Activated CD4-positive, alpha-beta memory T cell treated with anti-CD3 and anti-CD28 coated beads for 36 hours (primary cell): ENCODE measurements around the gene DEXI. TPM values are rescaled to one million over a fixed set of nuclear protein-coding genes. Genes with fewer than 3 reads are reported as not detected.

Experiments used
- CTCF ChIA-PET: fragments of 350-600 bp; sonication (Branson Sonifier 250); formaldehyde crosslinking; loops from one replicate; lab custom pipeline; 2021; ENCODE audit warnings: antibody characterized with exemption, inconsistent platforms; lab: Charles Lee
- POLR2A ChIA-PET: fragments of 350-600 bp; sonication (Branson Sonifier 250); formaldehyde crosslinking; loops from one replicate; lab custom pipeline; 2021; ENCODE audit warnings: antibody characterized with exemption; lab: Charles Lee
- DNase-seq: peaks from one replicate; pipeline ENCODE4 v3.0.0-alpha.2; 2020
- H3K27ac Mint-ChIP-seq: one replicate; pipeline ENCODE4 v1.8.0; 2021; ENCODE audit warnings: mixed read lengths
- H3K27me3 Mint-ChIP-seq: one replicate; pipeline ENCODE4 v1.8.0; 2021; ENCODE audit warnings: mixed read lengths
- H3K36me3 Mint-ChIP-seq: one replicate; pipeline ENCODE4 v1.8.0; 2021; ENCODE audit warnings: mixed read lengths
- H3K4me1 Mint-ChIP-seq: one replicate; pipeline ENCODE4 v1.8.0; 2021; ENCODE audit warnings: low read depth, mixed read lengths
- H3K4me3 Mint-ChIP-seq: one replicate; pipeline ENCODE4 v1.8.0; 2021; ENCODE audit warnings: mild to moderate bottlenecking, mixed read lengths
- H3K9me3 Mint-ChIP-seq: one replicate; pipeline ENCODE4 v1.8.0; 2021; ENCODE audit warnings: mixed read lengths
- intact Hi-C: fragments of 100-400 bp; cut with micrococcal nuclease; formaldehyde crosslinking; loops from one replicate; pipeline ENCODE4 v1.15.1; 2023
- total RNA-seq, 2 experiments: library from RNA; stranded (reverse); gene quantifications; one replicate each; pipeline ENCODE4 v1.2.3, GENCODE V29; 2021

Gene DEXI
- total RNA-seq, 2 experiments from 2014 or later: 35.1 to 38.2 TPM

- Mint-ChIP-seq H3K27ac (no peak overlapping the region), H3K4me1 (peaks cover 29% of the 10 kb centered on the region), H3K4me3 (no peak overlapping the region), H3K36me3 (no peaks in the 10 kb centered on the region), H3K27me3 (peaks cover 30% of the 10 kb centered on the region), H3K9me3 (no peaks in the 10 kb centered on the region)
- no peak for DNase-seq
- intact Hi-C loops: no loop called here
- POLR2A ChIA-PET: no interaction called here
- CTCF ChIA-PET: interaction anchor here (1.8 kb wide), 1 partner anchor 35 kb away, joined by 4 read pairs; no protein-coding TSS in a partner anchor
Observed at GRCh38 chr16:10883004-10883403, 59.3 kb downstream of the DEXI start.

GRCh38 chr16:10881479-10882030 is 60.7 kb downstream of the DEXI start:
- CTCF ChIA-PET: interaction anchor here (1.3 to 1.6 kb wide), 2 partner anchors 10 to 37 kb away, joined by 4 to 7 read pairs; no protein-coding TSS in a partner anchor
- intact Hi-C loops: loop anchor here (1.0 kb wide), 1 partner anchor 10 kb away; no protein-coding TSS in a partner anchor
- H3K27ac Mint-ChIP-seq: no peak overlapping the region
- no peak overlapping the region for H3K4me3 Mint-ChIP-seq
- peaks cover 42% of the 10 kb centered on the region for H3K27me3 Mint-ChIP-seq
- DNase-seq: no peak
- POLR2A ChIA-PET: interaction anchor here (1.7 kb wide), 1 partner anchor 11 kb away, joined by 9 read pairs; no protein-coding TSS in a partner anchor
- H3K36me3 Mint-ChIP-seq: no peaks in the 10 kb centered on the region
- H3K4me1 Mint-ChIP-seq: peaks cover 44% of the 10 kb centered on the region
- H3K9me3 Mint-ChIP-seq: no peaks in the 10 kb centered on the region

GRCh38 chr16:10880594-10881452 is 61.4 kb downstream of the DEXI start:
- Mint-ChIP-seq H3K4me1 (peaks cover 50% of the 10 kb centered on the region), H3K4me3 (no peak overlapping the region), H3K27me3 (peaks cover 46% of the 10 kb centered on the region), H3K9me3 (no peaks in the 10 kb centered on the region), H3K27ac (peak overlapping the region; percentile 14), H3K36me3 (no peaks in the 10 kb centered on the region)
- ChIA-PET CTCF (interaction anchor here (0.6 to 1.6 kb wide), 3 partner anchors 10 to 38 kb away, joined by 3 to 7 read pairs (median 4); no protein-coding TSS in a partner anchor), POLR2A (interaction anchor here (1.7 kb wide), 1 partner anchor 10 kb away, joined by 9 read pairs; no protein-coding TSS in a partner anchor)
- intact Hi-C loops: loop anchor here (1.0 kb wide), 1 partner anchor 10 kb away; no protein-coding TSS in a partner anchor
- DNase-seq: no peak

GRCh38 chr16:10879681-10880589 is 62.3 kb downstream of the DEXI start:
- intact Hi-C loops: loop anchor here (10.0 kb wide), 1 partner anchor 215 kb away; no protein-coding TSS in a partner anchor
- POLR2A ChIA-PET: no interaction called here
- Mint-ChIP-seq H3K9me3 (no peaks in the 10 kb centered on the region), H3K36me3 (no peaks in the 10 kb centered on the region), H3K4me1 (peaks cover 56% of the 10 kb centered on the region), H3K27ac (no peak overlapping the region), H3K27me3 (peaks cover 54% of the 10 kb centered on the region), H3K4me3 (peak overlapping the region; percentile 75)
- CTCF ChIA-PET: interaction anchor here (0.6 to 1.2 kb wide), 2 partner anchors 10 to 39 kb away, joined by 3 read pairs; no protein-coding TSS in a partner anchor
- DNase-seq: no peak

Other genes with a start within 250 kb of the DEXI start
- gene TEKT5, start 247.5 kb downstream of the DEXI start, total RNA-seq: under 1 TPM in 1 of 2 experiments, not detected in 1; 0.15 TPM
- 10 to 100 TPM; 26.5 to 31.5 TPM for gene NUBP1, start 198.6 kb downstream of the DEXI start, total RNA-seq
- gene TVP23A, start 123.7 kb downstream of the DEXI start, total RNA-seq: not detected
- 1 to 10 TPM; 1.8 to 3.2 TPM for gene CIITA, start 65.3 kb downstream of the DEXI start, total RNA-seq
- 10 to 100 TPM; 25.5 to 26.7 TPM for gene CLEC16A, start 2.1 kb upstream of the DEXI start, total RNA-seq